Measurements from ENCODE around the gene ADGRL2. TPM values are rescaled to one million over a fixed set of nuclear protein-coding genes. Genes with fewer than 3 reads are reported as not detected.

Gene ADGRL2
- polyA plus RNA-seq, 1 donor (not counting 4 experiments of a cell fraction or from before 2014, with no cell fraction given), result 6.6 TPM

DNA sequence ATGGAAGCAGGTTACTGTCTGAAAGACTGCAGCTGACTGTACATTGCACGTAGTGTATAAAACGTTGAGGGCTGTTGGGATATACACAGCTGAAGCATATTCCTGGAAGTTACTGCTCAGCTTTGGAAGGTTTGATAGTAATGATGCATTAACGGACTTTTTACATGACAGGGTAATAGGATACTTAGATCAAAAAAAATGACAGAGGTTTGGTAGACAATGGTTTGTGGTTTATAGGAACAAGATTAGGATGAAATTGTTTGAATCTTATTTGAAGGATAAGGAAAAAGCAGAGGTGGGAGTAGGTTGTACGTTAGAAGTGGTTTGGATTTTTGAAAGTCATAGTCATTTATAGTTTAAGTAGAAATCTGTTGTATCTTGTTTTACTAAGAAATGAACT, 33.0 kb downstream of the ADGRL2 start:
- Histone ChIP-seq H3K9me1 (ENCODE audit: control insufficient read depth, extremely low read depth, insufficient read depth, low read length) (no peaks in the 10 kb centered on the region), H4K20me1 (ENCODE audit: control insufficient read depth, extremely low read depth, insufficient read depth, low read length) (no peaks in the 10 kb centered on the region), H3K27me3 (ENCODE audit: control insufficient read depth, extremely low read depth, insufficient read depth, low read length) (no peaks in the 10 kb centered on the region), H3K36me3 (ENCODE audit: control insufficient read depth in 2 of 2, extremely low read depth in 1 of 2, insufficient read depth in 2 of 2, low read length in 2 of 2) (no peaks in the 10 kb centered on the region), H3K4me1 (ENCODE audit: control insufficient read depth, extremely low read depth, insufficient read depth, low read length) (no peaks in the 10 kb centered on the region), H3K4me3 (ENCODE audit: control insufficient read depth in 2 of 3, extremely low read depth in 1 of 3, insufficient read depth in 2 of 3, low read depth in 1 of 3, low read length in 3 of 3) (no peak overlapping the region), H3K9ac (ENCODE audit: control insufficient read depth, extremely low read depth, insufficient read depth, low read length) (no peak overlapping the region), H3K79me2 (ENCODE audit: control insufficient read depth, insufficient read depth, low read length) (no peaks in the 10 kb centered on the region), H3K9me3 (ENCODE audit: control insufficient read depth, low read depth, low read length) (no peaks in the 10 kb centered on the region), H3K27ac (ENCODE audit: control insufficient read depth, insufficient read depth, low read length) (no peak overlapping the region), H3K4me2 (ENCODE audit: control insufficient read depth, extremely low read depth, insufficient read depth, low read depth, low read length) (no peak overlapping the region), H2AFZ (ENCODE audit: control insufficient read depth, low read length) (no peak overlapping the region)
- DNase-seq (ENCODE audit: low read depth, low spot score) (no peak), FAIRE-seq (no peak)
- dilution Hi-C loops (cut with MboI; ENCODE audit: extremely low pct_ligation_motif_present, low sequenced_read_pairs), result no loop called here
- no peak for TF ChIP-seq EZH2 (IDR thresholded peaks at IDR 0.05; ENCODE audit: low read length)
- TF ChIP-seq, protein P1, sequence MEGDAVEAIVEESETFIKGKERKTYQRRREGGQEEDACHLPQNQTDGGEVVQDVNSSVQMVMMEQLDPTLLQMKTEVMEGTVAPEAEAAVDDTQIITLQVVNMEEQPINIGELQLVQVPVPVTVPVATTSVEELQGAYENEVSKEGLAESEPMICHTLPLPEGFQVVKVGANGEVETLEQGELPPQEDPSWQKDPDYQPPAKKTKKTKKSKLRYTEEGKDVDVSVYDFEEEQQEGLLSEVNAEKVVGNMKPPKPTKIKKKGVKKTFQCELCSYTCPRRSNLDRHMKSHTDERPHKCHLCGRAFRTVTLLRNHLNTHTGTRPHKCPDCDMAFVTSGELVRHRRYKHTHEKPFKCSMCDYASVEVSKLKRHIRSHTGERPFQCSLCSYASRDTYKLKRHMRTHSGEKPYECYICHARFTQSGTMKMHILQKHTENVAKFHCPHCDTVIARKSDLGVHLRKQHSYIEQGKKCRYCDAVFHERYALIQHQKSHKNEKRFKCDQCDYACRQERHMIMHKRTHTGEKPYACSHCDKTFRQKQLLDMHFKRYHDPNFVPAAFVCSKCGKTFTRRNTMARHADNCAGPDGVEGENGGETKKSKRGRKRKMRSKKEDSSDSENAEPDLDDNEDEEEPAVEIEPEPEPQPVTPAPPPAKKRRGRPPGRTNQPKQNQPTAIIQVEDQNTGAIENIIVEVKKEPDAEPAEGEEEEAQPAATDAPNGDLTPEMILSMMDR (optimal IDR thresholded peaks at IDR 0.05 in 1 of 3, IDR thresholded peaks at IDR 0.05 in 1 of 3, conservative IDR thresholded peaks at IDR 0.05 in 1 of 3; ENCODE audit: extremely low read depth in 1 of 3, insufficient read depth in 2 of 3, low read length in 3 of 3), result no peak

DNA sequence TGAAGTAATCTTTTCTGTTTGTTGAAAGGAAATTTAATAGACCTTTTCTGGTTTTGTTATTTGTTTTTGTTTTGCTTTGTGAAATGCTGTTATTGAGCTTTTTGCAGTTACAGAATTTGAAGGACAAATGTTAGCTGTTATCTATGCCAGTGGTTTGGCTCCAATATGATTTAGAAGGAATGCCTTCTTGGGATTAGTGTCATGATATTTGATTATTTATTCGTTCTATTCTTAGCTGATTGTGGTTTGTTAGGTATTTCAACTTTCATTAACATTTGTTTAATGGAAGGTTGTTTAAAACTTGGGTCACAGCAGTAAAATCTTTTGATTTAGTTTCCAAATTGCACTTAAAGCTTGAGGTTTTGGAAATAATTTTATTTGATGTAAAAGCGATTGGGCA, 33.5 kb downstream of the ADGRL2 start:
- H3K9ac ChIP-seq (ENCODE audit: control insufficient read depth, extremely low read depth, insufficient read depth, low read length), result no peak overlapping the region
- H3K9me1 ChIP-seq (ENCODE audit: control insufficient read depth, extremely low read depth, insufficient read depth, low read length), result no peaks in the 10 kb centered on the region
- no peaks in the 10 kb centered on the region for H3K27me3 ChIP-seq (ENCODE audit: control insufficient read depth, extremely low read depth, insufficient read depth, low read length)
- H3K4me3 ChIP-seq (ENCODE audit: control insufficient read depth in 2 of 3, extremely low read depth in 1 of 3, insufficient read depth in 2 of 3, low read depth in 1 of 3, low read length in 3 of 3), result no peak overlapping the region
- no peak overlapping the region for H3K27ac ChIP-seq (ENCODE audit: control insufficient read depth, insufficient read depth, low read length)
- no peaks in the 10 kb centered on the region for H3K9me3 ChIP-seq (ENCODE audit: control insufficient read depth, low read depth, low read length)
- DNase-seq (ENCODE audit: low read depth, low spot score), result no peak
- H3K4me2 ChIP-seq (ENCODE audit: control insufficient read depth, extremely low read depth, insufficient read depth, low read depth, low read length), result no peak overlapping the region
- no peaks in the 10 kb centered on the region for H4K20me1 ChIP-seq (ENCODE audit: control insufficient read depth, extremely low read depth, insufficient read depth, low read length)
- TF ChIP-seq, protein P1 (optimal IDR thresholded peaks at IDR 0.05 in 1 of 3, IDR thresholded peaks at IDR 0.05 in 1 of 3, conservative IDR thresholded peaks at IDR 0.05 in 1 of 3; ENCODE audit: extremely low read depth in 1 of 3, insufficient read depth in 2 of 3, low read length in 3 of 3), result no peak
- no peak for TF ChIP-seq EZH2 (IDR thresholded peaks at IDR 0.05; ENCODE audit: low read length)
- no peak for FAIRE-seq
- no peaks in the 10 kb centered on the region for H3K36me3 ChIP-seq (ENCODE audit: control insufficient read depth in 2 of 2, extremely low read depth in 1 of 2, insufficient read depth in 2 of 2, low read length in 2 of 2)
- dilution Hi-C loops (cut with MboI; ENCODE audit: extremely low pct_ligation_motif_present, low sequenced_read_pairs), result no loop called here
- no peak overlapping the region for H2AFZ ChIP-seq (ENCODE audit: control insufficient read depth, low read length)
- H3K4me1 ChIP-seq (ENCODE audit: control insufficient read depth, extremely low read depth, insufficient read depth, low read length), result no peaks in the 10 kb centered on the region
- H3K79me2 ChIP-seq (ENCODE audit: control insufficient read depth, insufficient read depth, low read length), result no peaks in the 10 kb centered on the region

Data from keratinocyte (primary cell).